RWPE1 (cell line): ENCODE measurements around the gene RSPH3.
"Not testable (repeated sequence)": the region's sequence is repeated elsewhere in the genome, so short reads cannot be mapped to it uniquely, and the experiment has no call there.

ENCODE experiments used
- CTCF ChIA-PET: fragments of 350-600 bp; sonication (Branson Sonifier 250); formaldehyde crosslinking; extraction: SDS; loops from one replicate; lab custom pipeline; 2021; lab: Yijun Ruan, JAX
- POLR2A ChIA-PET: fragments of 400-600 bp; formaldehyde crosslinking; extraction: SDS; loops from one replicate; lab custom pipeline; 2020; ENCODE audit warnings: antibody characterized with exemption; ENCODE audit not compliant: low non-redundant PET; lab: Yijun Ruan, JAX
- DNase-seq: peaks from one replicate; pipeline ENCODE4 v3.0.0; 2012; ENCODE audit warnings: low spot score
- H3K27ac ChIP-seq: fragments of 450-650 bp; 2 replicates; pipeline ENCODE4 v1.5.1; 2017
- TF ChIP-seq, protein P1 (sequence below): fragments of 450-650 bp; conservative IDR thresholded peaks from 2 replicates; pipeline ENCODE4 v1.5.1; 2017; ENCODE audit warnings: low read depth, mild to moderate bottlenecking

The RSPH3 gene

DNA sequence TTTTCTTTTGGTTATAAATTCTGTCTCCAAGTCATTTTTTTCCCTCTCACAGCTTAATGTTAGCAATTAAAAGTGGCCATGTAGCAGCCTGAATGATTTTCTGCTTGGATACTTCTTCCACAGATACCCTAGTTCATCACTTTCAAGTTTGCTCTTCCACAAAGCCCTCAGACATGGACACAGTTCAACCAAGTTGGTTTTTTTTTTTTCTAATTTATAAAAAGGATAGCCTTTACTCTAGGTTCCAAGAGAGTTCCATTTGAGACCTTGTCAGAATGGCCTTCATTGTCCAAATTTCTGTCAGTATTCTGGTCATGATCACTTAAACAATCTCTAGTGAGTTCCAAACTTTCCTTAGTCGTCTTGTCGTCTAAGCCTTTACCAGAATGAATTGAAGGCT lies 40.0 kb downstream of the RSPH3 start:
- no peak for DNase-seq
- CTCF ChIA-PET, result no interaction called here
- H3K27ac ChIP-seq, result no peak overlapping the region
- TF ChIP-seq, protein P1, sequence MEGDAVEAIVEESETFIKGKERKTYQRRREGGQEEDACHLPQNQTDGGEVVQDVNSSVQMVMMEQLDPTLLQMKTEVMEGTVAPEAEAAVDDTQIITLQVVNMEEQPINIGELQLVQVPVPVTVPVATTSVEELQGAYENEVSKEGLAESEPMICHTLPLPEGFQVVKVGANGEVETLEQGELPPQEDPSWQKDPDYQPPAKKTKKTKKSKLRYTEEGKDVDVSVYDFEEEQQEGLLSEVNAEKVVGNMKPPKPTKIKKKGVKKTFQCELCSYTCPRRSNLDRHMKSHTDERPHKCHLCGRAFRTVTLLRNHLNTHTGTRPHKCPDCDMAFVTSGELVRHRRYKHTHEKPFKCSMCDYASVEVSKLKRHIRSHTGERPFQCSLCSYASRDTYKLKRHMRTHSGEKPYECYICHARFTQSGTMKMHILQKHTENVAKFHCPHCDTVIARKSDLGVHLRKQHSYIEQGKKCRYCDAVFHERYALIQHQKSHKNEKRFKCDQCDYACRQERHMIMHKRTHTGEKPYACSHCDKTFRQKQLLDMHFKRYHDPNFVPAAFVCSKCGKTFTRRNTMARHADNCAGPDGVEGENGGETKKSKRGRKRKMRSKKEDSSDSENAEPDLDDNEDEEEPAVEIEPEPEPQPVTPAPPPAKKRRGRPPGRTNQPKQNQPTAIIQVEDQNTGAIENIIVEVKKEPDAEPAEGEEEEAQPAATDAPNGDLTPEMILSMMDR, result no peak
- POLR2A ChIA-PET, result interaction anchor here (0.6 kb wide), 1 partner anchor 141 kb away, joined by 5 read pairs; the partner anchor contains the start of gene EZR

DNA sequence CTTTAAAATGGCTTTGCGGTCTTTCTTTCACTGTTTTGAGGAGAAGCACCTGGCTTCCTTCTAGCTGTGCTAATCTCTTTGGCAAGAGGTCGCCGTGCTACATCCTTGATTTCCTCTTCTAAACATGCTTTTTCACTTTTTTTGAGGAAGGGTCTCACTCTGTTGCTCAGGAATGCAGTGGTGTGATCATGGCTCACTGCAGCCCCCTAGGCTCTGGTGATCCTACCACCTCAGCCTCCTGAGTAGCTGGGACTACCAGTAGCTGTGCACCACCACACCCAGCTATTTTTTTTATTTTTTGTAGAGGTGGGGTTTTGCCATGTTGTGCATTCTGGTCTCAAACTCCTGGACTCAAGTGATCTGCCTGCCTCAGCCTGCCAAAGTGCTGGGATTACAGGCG lies 40.5 kb downstream of the RSPH3 start:
- H3K27ac ChIP-seq, result peak overlapping the region; percentile 15; the same call in 1 of the 2 replicates
- CTCF ChIA-PET, result interaction anchor here (1.3 kb wide), 1 partner anchor 255 kb away, joined by 4 read pairs; no protein-coding TSS in a partner anchor
- no peak for DNase-seq
- POLR2A ChIA-PET, result interaction anchor here (0.6 kb wide), 1 partner anchor 140 kb away, joined by 5 read pairs; the partner anchor contains the start of gene EZR
- TF ChIP-seq, protein P1, result no peak

DNA sequence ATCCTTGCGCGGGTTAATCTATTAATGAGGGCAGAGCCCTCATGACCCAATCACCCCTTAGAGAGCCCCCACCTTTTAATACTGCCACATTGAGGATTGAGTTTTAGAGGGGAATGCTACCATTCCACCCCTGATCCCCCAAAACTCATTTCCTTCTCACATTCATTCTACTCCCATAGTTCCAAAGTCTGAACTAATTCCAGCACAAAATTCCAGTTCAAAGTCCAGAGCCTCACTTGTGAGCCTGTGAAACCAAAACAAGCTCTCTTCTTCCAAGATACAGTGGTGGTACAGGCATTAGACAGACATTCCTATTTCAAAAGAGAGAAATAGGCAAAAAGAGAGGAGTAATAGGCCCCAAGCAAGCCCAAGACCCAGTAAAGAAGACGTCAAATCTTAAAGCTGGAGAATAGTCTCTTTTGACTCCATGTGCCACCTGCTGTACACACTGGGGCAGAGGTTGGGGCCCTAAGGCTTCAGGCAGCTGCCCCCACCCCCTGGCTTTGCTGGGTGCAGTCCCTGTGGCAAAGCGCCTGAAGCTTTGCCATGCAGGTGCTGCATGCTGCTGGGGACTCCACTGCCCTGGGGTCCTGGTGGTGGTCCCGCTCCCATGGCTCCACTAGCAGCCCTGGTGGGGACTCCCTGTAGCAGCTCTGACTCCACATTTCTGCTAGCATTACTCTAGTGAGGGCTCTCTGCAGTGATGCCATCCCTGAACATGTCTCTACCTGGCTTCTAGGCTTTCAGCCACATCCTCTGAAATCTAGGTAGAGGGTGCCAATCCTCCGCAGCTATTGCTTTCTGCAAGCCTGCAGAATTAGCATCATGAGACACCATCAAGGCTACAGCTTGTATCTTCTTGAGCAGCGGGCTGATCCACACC lies 41.3 kb downstream of the RSPH3 start:
- TF ChIP-seq, protein P1, result no peak
- H3K27ac ChIP-seq, result peak overlapping the region; percentile 15; the same call in 1 of the 2 replicates
- POLR2A ChIA-PET, result no interaction called here
- CTCF ChIA-PET, result interaction anchor here (0.6 to 1.3 kb wide), 2 partner anchors 255 to 271 kb away, joined by 3 to 4 read pairs; no protein-coding TSS in a partner anchor
- DNase-seq, result no peak

DNA sequence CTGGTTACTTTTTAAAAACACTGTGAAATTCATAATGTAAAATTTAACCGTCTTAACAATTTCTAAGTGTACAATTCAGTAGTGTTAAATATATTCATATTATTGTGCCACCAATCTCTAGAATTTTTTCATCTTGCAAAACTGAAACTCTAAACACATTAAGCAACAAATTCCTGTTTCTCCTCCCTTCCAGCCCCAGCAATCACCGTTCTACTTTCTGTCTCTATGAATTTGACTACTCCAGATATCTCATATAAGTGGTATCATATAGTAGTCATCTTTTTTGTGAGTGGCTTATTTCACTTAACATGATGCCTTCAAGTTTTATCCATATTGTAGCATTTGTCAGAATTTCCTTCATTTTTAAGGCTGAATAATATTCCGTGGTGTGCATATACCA lies 44.7 kb downstream of the RSPH3 start:
- no peak for DNase-seq
- H3K27ac ChIP-seq, result no peak overlapping the region
- ChIA-PET POLR2A (no interaction called here), CTCF (no interaction called here)
- TF ChIP-seq, protein P1, result no peak

DNA sequence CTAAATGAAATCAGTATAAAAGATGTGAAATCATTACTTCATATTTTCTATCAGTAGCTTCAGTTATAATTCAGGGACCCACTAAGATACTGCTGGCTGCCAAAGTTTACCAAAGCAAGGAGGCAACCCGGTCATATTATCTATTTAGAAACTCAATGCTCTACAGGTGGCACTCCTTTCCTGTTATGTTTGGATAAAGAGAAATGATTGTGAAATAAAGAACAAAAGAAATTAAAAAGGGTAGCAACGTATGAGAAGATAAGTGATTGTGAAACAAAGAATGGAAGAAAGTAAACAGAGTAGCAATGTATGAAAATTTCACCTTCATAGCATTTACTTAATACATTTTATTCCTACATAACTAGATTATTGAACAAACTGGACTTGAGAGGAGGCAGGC lies 45.2 kb downstream of the RSPH3 start:
- TF ChIP-seq, protein P1, result no peak
- ChIA-PET CTCF (interaction anchor here (1.0 kb wide), 1 partner anchor 130 kb away, joined by 3 read pairs; no protein-coding TSS in a partner anchor), POLR2A (no interaction called here)
- H3K27ac ChIP-seq, result no peak overlapping the region
- no peak for DNase-seq

DNA sequence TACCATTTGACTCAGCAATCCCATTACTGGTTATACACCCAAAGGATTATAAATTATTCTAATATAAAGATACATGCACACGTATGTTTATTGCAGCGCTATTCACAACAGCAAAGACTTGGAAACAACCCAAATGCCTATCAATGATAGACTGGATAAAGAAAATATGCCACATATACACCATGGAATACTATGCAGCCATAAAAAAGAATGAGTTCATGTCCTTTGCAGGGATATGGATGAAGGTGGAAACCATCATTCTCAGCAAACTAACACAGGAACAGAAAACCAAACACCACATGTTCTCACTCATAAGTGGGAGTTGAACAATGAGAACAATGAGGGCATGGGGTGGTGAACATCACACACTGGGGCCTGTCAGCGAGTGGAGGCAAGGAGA lies 48.0 kb downstream of the RSPH3 start:
- H3K27ac ChIP-seq, CTCF ChIA-PET, DNase-seq, POLR2A ChIA-PET: not testable (repeated sequence)

DNA sequence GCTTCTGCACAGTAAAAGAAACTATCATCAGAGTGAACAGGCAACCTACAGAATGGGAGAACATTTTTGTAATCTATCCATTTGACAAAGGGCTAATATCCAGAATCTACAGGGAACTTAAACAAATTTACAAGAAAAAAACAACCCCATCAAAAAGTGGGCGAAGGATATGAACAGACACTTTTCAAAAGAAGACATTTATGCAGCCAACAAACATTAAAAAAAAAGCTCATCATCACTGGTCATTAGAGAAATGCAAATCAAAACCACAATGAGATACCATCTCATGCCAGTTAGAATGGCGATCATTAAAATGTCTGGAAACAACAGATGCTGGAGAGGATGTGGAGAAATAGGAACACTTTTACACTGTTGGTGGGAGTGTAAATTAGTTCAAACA lies 48.4 kb downstream of the RSPH3 start:
- POLR2A ChIA-PET, DNase-seq, CTCF ChIA-PET, H3K27ac ChIP-seq: not testable (repeated sequence)
